Spleen (tissue), 11 donors: ENCODE results near the gene FLT3LG. TPM values are rescaled to one million over a fixed set of nuclear protein-coding genes. Genes with fewer than 3 reads are reported as not detected.

Experiments used
- DNase-seq: peaks from one replicate; pipeline ENCODE4 v3.0.0-alpha.2; 2020
- H3K27ac ChIP-seq, 8 donors: fragments of 200-600 bp; sonication (generic) in 7 of 8; 1 replicate in 4 of 8; 2 replicates in 4 of 8; pipeline versions ENCODE4 v1.5.0 to v1.8.0; 2016 to 2021; ENCODE audit warnings: inconsistent platforms in 4 of 8, mild to moderate bottlenecking in 4 of 8, moderate library complexity in 1 of 8
- H3K27me3 ChIP-seq, 7 donors: fragments of 200-600 bp; sonication (generic) in 6 of 7; replicated peaks in 1 of 7; 1 replicate in 4 of 7; 2 replicates in 3 of 7; pipeline versions ENCODE4 v1.5.0 to v1.8.0; 2016 to 2021; ENCODE audit warnings: inconsistent platforms in 3 of 7, mild to moderate bottlenecking in 1 of 7
- H3K36me3 ChIP-seq, 6 donors: fragments of 200-600 bp; sonication (generic) in 5 of 6; 1 replicate in 4 of 6; 2 replicates in 2 of 6; pipeline versions ENCODE4 v1.5.0 to v1.8.0; 2016 to 2021; ENCODE audit warnings: inconsistent platforms in 2 of 6
- H3K4me1 ChIP-seq, 6 donors: fragments of 200-600 bp; sonication (generic) in 5 of 6; 1 replicate in 3 of 6; 2 replicates in 3 of 6; pipeline versions ENCODE4 v1.5.0 to v1.8.0; 2016 to 2021; ENCODE audit warnings: inconsistent platforms in 3 of 6
- H3K4me3 ChIP-seq, 8 donors: fragments of 200-600 bp; sonication (generic) in 7 of 8; 1 replicate in 4 of 8; 2 replicates in 4 of 8; pipeline versions ENCODE4 v1.5.0 to v1.8.0; 2016 to 2021; ENCODE audit warnings: inconsistent platforms in 4 of 8, mild to moderate bottlenecking in 4 of 8, moderate library complexity in 2 of 8
- H3K9me3 ChIP-seq, 8 donors: fragments of 200-600 bp; sonication (generic) in 7 of 8; 1 replicate in 4 of 8; 2 replicates in 4 of 8; pipeline versions ENCODE4 v1.5.0 to v1.8.0; 2016 to 2021; ENCODE audit warnings: inconsistent platforms in 4 of 8
- POLR2A ChIP-seq, 3 donors: fragments of 450-650 bp; IDR thresholded peaks; one replicate each; pipeline ENCODE4 v1.5.1; 2017; ENCODE audit warnings: antibody characterized with exemption in 3 of 3, mild to moderate bottlenecking in 1 of 3
- POLR2AphosphoS5 ChIP-seq, 3 donors: sonication (generic); formaldehyde crosslinking; IDR thresholded peaks; one replicate each; pipeline ENCODE4 v1.5.1; 2017; ENCODE audit warnings: antibody characterized with exemption in 3 of 3
- WGBS, 5 donors: extraction: QIAGEN DNeasy Blood & Tissue Kit in 3 of 5; methylation state at CpG; one replicate each; pipeline versions ENCODE4 v1.1.5 to v1.1.7; 2013 to 2018; 5-methylcytosine and 5-hydroxymethylcytosine counted together
- intact Hi-C: fragments of 100-400 bp; cut with DNase I; formaldehyde crosslinking; loops from one replicate; pipeline ENCODE4 v1.15.0; 2023; ENCODE audit warnings: low total_unique reads
- polyA plus RNA-seq, 3 donors: library from polyadenylated mRNA; stranded (reverse); fragments of 200-250 nt; gene quantifications; one replicate each; pipeline ENCODE4 v1.2.1, GENCODE V29; 2013
- total RNA-seq, 7 donors: library from RNA; depleted of rRNA in 3 of 7; stranded (reverse); fragments of >200 nt in 3 of 7; fragmentation: NEBNext Ultra II Directional in 4 of 7; extraction: Animal tissue kit (Norgen Biotek cat#: 25700) in 4 of 7; gene quantifications; one replicate each; pipeline versions ENCODE4 v1.1.0 to v1.2.1, GENCODE V29; 2016 to 2021
- TF ChIP-seq, protein P1 (sequence below), 11 experiments: fragments of 200-600 bp in 7 of 11; fragments of 450-650 bp in 4 of 11; sonication (generic) in 4 of 11; IDR thresholded peaks in 8 of 11; conservative IDR thresholded peaks in 3 of 11; 1 replicate in 7 of 11; 2 replicates in 4 of 11; pipeline versions ENCODE4 v1.4.0 to v1.8.0; 2016 to 2021; ENCODE audit warnings: antibody characterized with exemption in 11 of 11, inconsistent platforms in 4 of 11, mild to moderate bottlenecking in 1 of 11
- donor health status: healthy with polysubstance abuse.
- donor health status: DM: no; HTN: no; CAD: no; lungs with moderate emphysema.
- donor health status: DM: no; HTN: no; CAD: no.
- donor health status: Bipolar disorder and iron deficiency.
- donor health status: healthy.
- donor health status: DM: no; HTN: no; CAD: no.
- donor health status: DM: yes; HTN: yes; CAD: no.

Gene FLT3LG
- total and polyA plus RNA-seq, 10 donors = 11.2 to 32.8 (median 22.0) TPM

DNA sequence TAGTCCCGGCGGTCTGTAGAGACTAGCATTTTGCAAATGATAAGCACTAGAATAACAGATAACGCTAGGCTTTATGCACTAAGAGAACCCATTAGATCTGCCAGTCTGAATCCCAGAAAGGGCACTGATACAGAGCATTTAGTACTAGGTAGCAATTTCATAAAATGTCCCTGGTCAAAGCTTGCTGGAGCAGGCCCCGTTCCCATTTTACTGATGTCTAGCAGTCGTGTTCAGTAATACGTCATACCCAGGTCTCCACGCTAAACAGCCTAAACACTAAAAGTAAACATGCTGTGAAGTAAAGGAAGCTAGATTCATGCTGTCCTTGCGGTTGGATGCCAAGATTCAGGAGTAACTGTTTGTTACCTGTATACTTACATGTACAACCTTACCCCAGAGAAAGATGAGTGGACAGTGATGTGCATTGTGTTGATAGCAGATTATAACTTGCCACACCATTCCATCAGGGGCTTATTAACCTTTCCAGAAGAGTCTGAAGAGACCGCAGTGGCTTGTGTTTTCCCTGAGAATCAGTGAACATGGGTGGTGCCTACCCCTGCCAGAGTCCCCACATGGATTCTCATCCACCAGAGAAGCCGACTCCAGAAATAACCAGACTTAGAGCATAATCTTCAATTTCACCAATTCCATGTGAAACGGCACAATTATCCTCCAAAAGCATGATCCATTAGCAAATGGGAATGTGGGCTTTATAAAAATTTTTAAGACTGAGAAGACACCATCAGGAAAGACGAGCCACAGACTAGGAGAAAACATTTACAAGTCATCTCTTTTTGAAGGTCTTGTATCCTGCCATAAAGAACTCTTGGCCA lies 18.8 kb downstream of the FLT3LG start:
- TF ChIP-seq POLR2AphosphoS5 (IDR thresholded peaks at IDR 0.05) = peak in 1 of 3 donors; percentile 68
- TF ChIP-seq, protein P1, sequence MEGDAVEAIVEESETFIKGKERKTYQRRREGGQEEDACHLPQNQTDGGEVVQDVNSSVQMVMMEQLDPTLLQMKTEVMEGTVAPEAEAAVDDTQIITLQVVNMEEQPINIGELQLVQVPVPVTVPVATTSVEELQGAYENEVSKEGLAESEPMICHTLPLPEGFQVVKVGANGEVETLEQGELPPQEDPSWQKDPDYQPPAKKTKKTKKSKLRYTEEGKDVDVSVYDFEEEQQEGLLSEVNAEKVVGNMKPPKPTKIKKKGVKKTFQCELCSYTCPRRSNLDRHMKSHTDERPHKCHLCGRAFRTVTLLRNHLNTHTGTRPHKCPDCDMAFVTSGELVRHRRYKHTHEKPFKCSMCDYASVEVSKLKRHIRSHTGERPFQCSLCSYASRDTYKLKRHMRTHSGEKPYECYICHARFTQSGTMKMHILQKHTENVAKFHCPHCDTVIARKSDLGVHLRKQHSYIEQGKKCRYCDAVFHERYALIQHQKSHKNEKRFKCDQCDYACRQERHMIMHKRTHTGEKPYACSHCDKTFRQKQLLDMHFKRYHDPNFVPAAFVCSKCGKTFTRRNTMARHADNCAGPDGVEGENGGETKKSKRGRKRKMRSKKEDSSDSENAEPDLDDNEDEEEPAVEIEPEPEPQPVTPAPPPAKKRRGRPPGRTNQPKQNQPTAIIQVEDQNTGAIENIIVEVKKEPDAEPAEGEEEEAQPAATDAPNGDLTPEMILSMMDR (IDR thresholded peaks at IDR 0.05 in 8 of 11, conservative IDR thresholded peaks at IDR 0.05 in 3 of 11) = no peak
- no peak for DNase-seq
- WGBS, 5 donors = 67 to 81% (median 78%) methylated on average over 12 of the region's 12 CpGs
- peak overlapping the region in 5 of 8 donors; percentile 14 to 52 (median 29) for H3K27ac ChIP-seq
- no peaks in the 10 kb centered on the region for H3K27me3 ChIP-seq
- intact Hi-C loops = no loop called here
- no peak overlapping the region for H3K4me3 ChIP-seq
- peaks cover 26 to 79% (median 62%) of the 10 kb centered on the region in 6 donors for H3K4me1 ChIP-seq
- no peaks in the 10 kb centered on the region for H3K9me3 ChIP-seq
- peaks cover 2 to 58% (median 48%) of the 10 kb centered on the region in 6 donors for H3K36me3 ChIP-seq

DNA sequence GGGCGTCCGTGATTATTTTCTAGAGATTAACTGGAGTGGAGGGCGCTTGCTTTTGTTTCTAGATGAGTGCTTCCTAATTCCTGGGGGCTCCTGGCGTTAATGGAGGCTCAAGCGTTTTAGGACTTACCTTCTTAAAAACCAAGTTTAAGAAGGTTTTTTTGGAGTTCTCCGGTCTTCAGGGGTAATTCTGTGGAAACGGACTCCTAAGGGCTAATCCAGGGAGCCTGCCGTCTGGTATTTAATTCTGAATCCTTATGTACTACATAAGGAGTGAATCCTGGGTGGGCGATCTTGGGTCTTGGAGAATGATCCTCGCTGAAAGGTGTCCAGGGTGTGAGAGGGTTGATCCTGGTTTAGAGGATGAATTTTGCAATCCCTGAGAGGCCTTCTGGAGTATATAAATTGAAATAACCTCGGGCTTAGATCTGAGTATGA lies 22.6 kb downstream of the FLT3LG start:
- Histone ChIP-seq H3K27ac (peak overlapping the region; percentile 94 to 100 (median 98)), H3K27me3 (no peaks in the 10 kb centered on the region), H3K9me3 (no peaks in the 10 kb centered on the region), H3K36me3 (peaks cover 8 to 50% (median 46%) of the 10 kb centered on the region in 6 donors), H3K4me3 (peak overlapping the region; percentile 65 to 91 (median 80)), H3K4me1 (peaks cover 34 to 80% (median 67%) of the 10 kb centered on the region in 6 donors)
- TF ChIP-seq POLR2A (IDR thresholded peaks at IDR 0.05) (no peak), POLR2AphosphoS5 (IDR thresholded peaks at IDR 0.05) (no peak)
- TF ChIP-seq, protein P1 (IDR thresholded peaks at IDR 0.05 in 8 of 11, conservative IDR thresholded peaks at IDR 0.05 in 3 of 11) = no peak
- intact Hi-C loops = no loop called here
- 0 to 1% (median 1%) methylated on average over 11 of the region's 11 CpGs for WGBS, 5 donors
- no peak for DNase-seq

DNA sequence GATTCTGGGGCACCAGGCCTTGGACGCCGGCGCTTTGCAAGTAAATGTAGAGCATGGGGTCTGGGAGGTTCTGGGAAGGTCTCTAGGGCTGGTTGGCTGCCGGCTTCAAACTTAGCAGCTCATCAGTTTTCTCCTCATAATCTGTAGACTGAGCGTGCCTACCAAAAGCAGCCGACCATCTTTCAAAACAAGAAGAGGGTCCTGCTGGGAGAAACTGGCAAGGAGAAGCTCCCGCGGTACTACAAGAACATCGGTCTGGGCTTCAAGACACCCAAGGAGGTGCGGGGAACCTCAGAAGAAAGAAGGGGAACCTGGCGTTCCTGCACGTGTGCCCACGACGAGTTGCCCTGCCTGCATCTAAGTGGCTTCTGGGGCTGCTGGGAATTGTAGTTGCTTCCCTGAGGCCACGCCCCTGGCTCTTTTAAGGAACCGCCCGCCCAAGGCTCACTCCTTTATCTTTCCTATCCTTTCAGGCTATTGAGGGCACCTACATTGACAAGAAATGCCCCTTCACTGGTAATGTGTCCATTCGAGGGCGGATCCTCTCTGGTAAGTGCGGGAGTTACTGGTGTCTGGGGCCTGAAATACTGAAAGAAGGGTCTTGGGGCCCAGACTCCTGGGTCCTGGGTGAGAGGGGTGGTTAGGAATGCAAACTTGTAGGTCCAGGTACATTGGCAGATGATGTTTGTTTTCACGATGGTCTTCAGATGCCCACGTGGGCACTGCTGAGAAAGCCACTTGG lies 23.2 kb downstream of the FLT3LG start:
- Histone ChIP-seq H3K27ac (peak overlapping the region; percentile 94 to 100 (median 98)), H3K36me3 (peaks cover 6 to 44% (median 40%) of the 10 kb centered on the region in 6 donors), H3K27me3 (no peaks in the 10 kb centered on the region), H3K9me3 (no peaks in the 10 kb centered on the region), H3K4me3 (peak overlapping the region; percentile 65 to 91 (median 80)), H3K4me1 (peaks cover 34 to 80% (median 68%) of the 10 kb centered on the region in 6 donors)
- intact Hi-C loops = no loop called here
- peak; percentile 94 for DNase-seq
- WGBS, 5 donors = 15 to 20% (median 15%) methylated on average over 20 to 22 of the region's 22 CpGs
- TF ChIP-seq, protein P1 (IDR thresholded peaks at IDR 0.05 in 8 of 11, conservative IDR thresholded peaks at IDR 0.05 in 3 of 11) = no peak
- TF ChIP-seq POLR2A (IDR thresholded peaks at IDR 0.05) (peak in 1 of 3 donors; percentile 29), POLR2AphosphoS5 (IDR thresholded peaks at IDR 0.05) (peak in 2 of 3 donors; percentile 85 to 91)
